Measurements from ENCODE around the gene KLHL25.

DNA sequence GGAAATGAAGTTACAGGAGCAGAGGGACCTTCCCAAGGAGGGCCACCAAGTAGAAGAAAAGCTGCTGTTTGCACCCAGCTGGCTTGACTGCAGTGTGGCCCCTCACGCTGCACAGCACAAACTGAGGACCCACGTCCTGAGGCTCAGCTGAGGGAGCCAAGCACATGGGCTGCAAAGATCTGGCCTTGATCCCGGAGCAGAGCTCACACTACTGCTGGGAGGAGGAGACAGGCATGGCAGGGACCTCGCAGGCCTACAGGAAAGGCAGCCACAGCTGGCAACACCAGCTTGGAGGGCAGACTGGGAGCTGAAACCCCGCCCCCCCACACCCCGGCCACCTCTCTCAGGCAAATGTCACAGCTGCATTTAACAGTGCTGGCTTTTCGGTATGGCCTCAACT is 39.7 kb downstream of the KLHL25 start:
- TF ChIP-seq POLR2A (IDR thresholded peaks at IDR 0.05; ENCODE audit: low read length) (no peak), GATA1 (IDR thresholded peaks at IDR 0.05; ENCODE audit: low read depth, low read length) (no peak)

Data from erythroblast (primary cell).